Kidney epithelial cell (primary cell): ENCODE results near the gene SLX9. TPM values are rescaled to one million over a fixed set of nuclear protein-coding genes. Genes with fewer than 3 reads are reported as not detected.

Experiments used
- DNase-seq: peaks from one replicate; pipeline ENCODE4 v3.0.0-alpha.2; 2010; ENCODE audit warnings: low read depth
- H3K27me3 ChIP-seq: 2 replicates; pipeline ENCODE4 v1.6.0; 2011; ENCODE audit warnings: low read length; ENCODE audit not compliant: control insufficient read depth, insufficient read depth
- H3K36me3 ChIP-seq: 2 replicates; pipeline ENCODE4 v1.5.1; 2011; ENCODE audit warnings: low read length; ENCODE audit not compliant: control insufficient read depth, insufficient read depth
- H3K4me3 ChIP-seq: 2 replicates; pipeline ENCODE4 v1.5.1; 2011; ENCODE audit warnings: low read depth, mild to moderate bottlenecking, control low read depth, low read length
- CTCF ChIP-seq: IDR thresholded peaks from 2 replicates; pipeline ENCODE4 v1.5.1; 2011; ENCODE audit warnings: mild to moderate bottlenecking, moderate library complexity, low read length, control low read depth, inconsistent platforms; ENCODE audit not compliant: insufficient read depth, poor library complexity, severe bottlenecking
- total RNA-seq: library from RNA; depleted of rRNA; stranded (reverse); fragments of >200 nt; gene quantifications from 2 replicates; pipeline ENCODE4 v1.2.3, GENCODE V29; 2015

The SLX9 gene
- total RNA-seq, 1 donor from 2014 or later, result 38.6 TPM

- no peak for DNase-seq
- Histone ChIP-seq H3K4me3 (no peak overlapping the region), H3K27me3 (no peaks in the 10 kb centered on the region), H3K36me3 (no peaks in the 10 kb centered on the region)
- TF ChIP-seq CTCF, result no peak
Measured at GRCh38 chr21:45003331-45004058, 63.7 kb downstream of the SLX9 start.

GRCh38 chr21:45004059-45004422, 64.2 kb downstream of the SLX9 start:
- H3K27me3 ChIP-seq, result no peaks in the 10 kb centered on the region
- no peak for DNase-seq
- no peak overlapping the region for H3K4me3 ChIP-seq
- no peak for TF ChIP-seq CTCF
- no peaks in the 10 kb centered on the region for H3K36me3 ChIP-seq

GRCh38 chr21:45004481-45005247, 64.8 kb downstream of the SLX9 start:
- Histone ChIP-seq H3K27me3 (no peaks in the 10 kb centered on the region), H3K4me3 (no peak overlapping the region), H3K36me3 (no peaks in the 10 kb centered on the region)
- DNase-seq, result no peak
- no peak for TF ChIP-seq CTCF

- TF ChIP-seq CTCF, result no peak
Measured at GRCh38 chr21:45006536-45007095, 66.8 kb downstream of the SLX9 start.

GRCh38 chr21:45009616-45010015, 69.8 kb downstream of the SLX9 start:
- TF ChIP-seq CTCF, result no peak
- H3K27me3 ChIP-seq, result no peaks in the 10 kb centered on the region
- H3K36me3 ChIP-seq, result no peaks in the 10 kb centered on the region

More at GRCh38 chr21:45006536-45007095, 66.8 kb downstream of the SLX9 start:
- Histone ChIP-seq H3K4me3 (no peak overlapping the region), H3K27me3 (no peaks in the 10 kb centered on the region), H3K36me3 (no peaks in the 10 kb centered on the region)
- DNase-seq, result no peak

More at GRCh38 chr21:45009616-45010015, 69.8 kb downstream of the SLX9 start:
- DNase-seq, result no peak
- H3K4me3 ChIP-seq, result no peak overlapping the region
